GM12801 (cell line): Measurements from ENCODE around the gene LRRC47.

Source experiments
- TF ChIP-seq, protein P1 (sequence below): IDR thresholded peaks from one replicate; pipeline ENCODE4 v1.5.1; 2011; ENCODE audit warnings: control low read depth; ENCODE audit not compliant: insufficient read length; ENCODE audit errors: extremely low read depth

LRRC47 gene

DNA sequence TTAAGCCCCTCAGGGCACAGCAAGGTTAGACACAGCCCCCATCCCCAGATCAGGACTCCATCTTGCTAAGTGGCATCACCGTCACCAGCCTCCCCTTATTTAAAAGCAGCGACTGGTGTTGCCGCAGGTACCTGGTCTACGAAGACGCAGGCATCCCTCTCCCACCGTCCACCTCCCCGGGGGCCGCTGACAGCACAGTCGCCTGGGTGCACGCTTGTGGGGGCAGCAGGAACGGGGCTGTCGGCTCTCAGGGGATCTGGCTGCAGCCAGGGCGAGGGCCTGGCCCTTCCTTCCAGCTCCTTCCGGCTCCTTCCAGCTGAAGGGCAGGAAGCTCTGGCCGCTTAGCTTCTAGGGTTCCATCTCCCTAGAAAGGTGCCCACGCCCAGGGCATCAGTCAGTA, 61.7 kb downstream of the LRRC47 start:
- TF ChIP-seq, protein P1, sequence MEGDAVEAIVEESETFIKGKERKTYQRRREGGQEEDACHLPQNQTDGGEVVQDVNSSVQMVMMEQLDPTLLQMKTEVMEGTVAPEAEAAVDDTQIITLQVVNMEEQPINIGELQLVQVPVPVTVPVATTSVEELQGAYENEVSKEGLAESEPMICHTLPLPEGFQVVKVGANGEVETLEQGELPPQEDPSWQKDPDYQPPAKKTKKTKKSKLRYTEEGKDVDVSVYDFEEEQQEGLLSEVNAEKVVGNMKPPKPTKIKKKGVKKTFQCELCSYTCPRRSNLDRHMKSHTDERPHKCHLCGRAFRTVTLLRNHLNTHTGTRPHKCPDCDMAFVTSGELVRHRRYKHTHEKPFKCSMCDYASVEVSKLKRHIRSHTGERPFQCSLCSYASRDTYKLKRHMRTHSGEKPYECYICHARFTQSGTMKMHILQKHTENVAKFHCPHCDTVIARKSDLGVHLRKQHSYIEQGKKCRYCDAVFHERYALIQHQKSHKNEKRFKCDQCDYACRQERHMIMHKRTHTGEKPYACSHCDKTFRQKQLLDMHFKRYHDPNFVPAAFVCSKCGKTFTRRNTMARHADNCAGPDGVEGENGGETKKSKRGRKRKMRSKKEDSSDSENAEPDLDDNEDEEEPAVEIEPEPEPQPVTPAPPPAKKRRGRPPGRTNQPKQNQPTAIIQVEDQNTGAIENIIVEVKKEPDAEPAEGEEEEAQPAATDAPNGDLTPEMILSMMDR = no peak

DNA sequence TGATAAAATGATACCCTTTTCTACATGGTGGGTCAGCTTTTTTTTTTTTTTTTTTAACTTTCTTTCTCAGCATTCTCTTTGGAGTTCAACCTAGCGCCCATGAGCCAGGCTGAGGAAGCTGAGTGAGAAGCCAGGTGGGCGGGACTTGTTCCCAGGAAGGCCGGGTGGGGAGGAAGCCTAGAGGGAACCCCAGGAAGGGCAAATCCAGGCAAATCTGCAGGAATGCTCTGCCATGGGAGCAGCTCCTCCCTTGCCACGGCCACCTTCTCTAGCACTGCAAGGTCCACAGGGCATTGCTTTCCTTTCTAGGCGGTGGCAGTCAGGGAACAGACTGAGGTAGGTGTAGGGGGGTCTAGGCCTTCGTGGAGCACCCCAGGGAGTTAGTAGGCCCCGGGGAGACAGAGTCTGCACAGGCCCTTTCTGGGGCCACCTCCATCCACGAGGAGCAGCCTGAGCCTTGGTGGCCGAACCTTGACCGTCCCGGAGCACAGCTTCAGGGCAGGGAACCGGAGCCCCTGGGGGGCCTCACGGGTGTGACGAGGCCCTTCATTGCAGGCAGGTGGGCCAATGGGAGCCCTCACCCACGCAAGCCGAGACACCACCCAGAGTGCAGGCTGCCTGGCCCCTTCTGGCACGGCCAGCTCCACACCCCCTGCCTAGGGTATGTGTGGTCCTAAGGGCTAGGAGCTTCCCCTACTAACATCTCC, 62.3 kb downstream of the LRRC47 start:
- TF ChIP-seq, protein P1 = no peak

DNA sequence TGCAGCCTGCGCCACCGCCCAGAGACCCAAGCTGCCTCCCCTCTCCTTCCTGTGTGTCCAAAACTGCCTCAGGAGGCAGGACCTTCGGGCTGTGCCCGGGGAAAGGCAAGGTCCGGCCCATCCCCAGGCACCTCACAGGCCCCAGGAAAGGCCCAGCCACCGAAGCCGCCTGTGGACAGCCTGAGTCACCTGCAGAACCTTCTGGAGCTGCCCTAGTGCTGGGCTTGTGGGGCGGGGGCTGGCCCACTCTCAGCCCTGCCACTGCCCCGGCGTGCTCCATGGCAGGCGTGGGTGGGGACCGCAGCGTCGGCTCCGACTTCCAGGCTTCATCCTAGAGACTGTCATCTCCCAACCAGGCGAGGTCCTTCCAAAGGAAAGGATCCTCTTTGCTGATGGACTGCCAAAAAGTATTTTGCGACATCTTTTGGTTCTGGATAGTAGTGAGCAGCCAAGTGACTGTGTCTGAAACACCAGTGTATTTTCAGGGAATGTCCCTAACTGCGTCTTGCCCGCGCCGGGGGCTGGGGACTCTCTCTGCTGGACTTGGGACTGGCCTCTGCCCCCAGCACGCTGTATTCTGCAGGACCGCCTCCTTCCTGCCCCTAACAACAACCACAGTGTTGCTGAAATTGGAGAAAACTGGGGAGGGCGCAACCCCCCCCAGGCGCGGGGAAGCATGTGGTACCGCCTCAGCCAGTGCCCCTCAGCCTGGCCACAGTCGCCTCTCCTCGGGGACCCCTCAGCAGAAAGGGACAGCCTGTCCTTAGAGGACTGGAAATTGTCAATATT, 63.0 kb downstream of the LRRC47 start:
- TF ChIP-seq, protein P1 = no peak

DNA sequence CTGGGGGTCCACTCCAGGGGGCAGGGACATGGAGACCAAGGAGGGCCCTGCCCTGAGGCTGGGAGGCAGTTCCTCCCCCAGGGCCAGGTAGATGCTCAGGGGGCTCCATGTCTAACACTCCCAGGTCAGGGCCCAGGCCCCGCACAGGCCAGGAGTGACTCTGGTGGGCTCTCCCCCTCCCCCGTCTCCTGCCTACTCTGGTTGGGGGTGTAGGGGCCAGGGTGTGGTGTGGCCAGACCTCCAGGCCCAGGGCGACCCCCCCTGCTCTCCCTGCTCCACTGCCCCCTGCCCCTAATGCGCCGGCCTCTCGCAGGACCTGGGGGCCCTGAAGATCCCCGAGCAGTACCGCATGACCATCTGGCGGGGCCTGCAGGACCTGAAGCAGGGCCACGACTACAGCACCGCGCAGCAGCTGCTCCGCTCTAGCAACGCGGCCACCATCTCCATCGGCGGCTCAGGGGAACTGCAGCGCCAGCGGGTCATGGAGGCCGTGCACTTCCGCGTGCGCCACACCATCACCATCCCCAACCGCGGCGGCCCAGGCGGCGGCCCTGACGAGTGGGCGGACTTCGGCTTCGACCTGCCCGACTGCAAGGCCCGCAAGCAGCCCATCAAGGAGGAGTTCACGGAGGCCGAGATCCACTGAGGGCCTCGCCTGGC, 63.7 kb downstream of the LRRC47 start:
- TF ChIP-seq, protein P1 = no peak

DNA sequence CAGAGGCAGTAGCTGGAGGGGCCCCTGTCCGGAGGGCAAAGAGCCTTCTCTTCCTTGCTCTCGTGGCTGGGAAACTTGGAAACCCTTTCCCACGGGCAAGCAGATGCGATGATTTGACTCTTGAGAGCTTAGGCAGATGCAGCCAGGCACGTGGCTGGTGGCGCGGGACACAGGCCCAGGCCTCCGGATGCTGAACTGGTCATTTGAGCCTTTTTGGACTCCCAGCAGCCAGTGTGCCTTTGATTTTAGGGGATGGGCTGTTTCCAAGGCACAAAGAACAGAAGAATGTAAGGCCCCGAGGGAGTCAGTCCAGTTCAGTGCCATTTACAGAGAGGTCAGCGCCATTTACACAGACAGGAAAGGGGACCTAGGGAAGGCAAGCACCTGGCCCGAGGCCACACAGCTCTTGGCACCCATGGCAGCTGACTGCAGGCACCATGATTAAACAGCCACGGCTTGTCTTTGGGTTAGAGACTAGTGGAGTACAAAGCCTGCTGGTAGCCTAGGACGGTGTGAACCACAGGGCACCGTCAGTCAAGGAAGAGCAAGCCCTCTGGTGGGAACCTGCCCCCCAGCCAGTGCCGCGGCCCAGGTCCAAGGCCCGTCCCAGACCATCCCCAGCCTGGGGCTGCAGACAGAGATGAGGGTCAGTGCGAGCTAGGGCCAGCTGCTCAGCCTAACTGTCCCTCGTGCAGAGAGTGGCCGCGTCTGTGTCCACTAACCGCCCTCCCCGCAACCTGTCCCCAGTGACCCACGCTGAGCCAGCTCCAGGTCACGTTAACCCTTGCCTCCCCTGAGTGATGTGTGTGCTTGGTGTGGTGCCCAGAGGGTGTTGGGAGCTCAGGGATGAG, 64.5 kb downstream of the LRRC47 start:
- TF ChIP-seq, protein P1 = no peak

DNA sequence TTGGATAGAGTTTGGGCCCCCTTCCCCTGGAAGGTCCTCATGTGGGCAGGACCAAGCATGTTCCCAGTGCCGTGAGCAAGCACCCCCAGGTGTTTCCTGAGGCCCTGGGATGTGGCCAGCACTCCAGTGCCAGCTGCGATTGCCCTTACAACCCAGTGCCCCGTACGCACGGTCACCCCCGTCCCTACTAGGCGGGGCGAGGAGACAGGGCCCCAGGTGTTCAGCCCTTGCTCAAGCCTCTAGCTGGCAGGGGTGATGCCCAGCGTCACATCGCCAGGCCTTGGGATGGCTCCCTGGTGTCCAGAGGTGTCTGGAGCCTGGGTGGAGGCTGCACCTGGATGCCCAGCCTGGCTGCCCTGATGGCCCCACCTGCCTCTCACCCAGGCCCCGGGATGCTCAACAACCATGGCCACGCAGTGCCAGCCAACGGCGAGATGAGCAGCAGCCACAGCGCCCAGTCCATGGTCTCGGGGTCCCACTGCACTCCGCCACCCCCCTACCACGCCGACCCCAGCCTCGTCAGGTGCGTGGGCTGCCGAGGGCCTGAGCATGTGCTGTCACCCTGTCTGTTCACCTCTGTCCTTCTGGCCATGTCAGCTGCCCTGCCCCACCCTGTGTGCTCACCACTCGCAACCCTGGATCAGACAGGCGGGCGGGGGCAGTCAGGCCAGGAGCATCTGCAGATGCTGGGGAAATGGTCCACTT, 65.6 kb downstream of the LRRC47 start:
- TF ChIP-seq, protein P1 = no peak
